OCI-LY3 (cell line): ENCODE results near the gene LIME1.

Experiments used
- CTCF ChIP-seq: fragments of 200-600, 300-600 bp; sonication (generic); IDR thresholded peaks from 2 replicates; pipeline ENCODE4 v1.5.1; 2014; ENCODE audit warnings: antibody characterized with exemption, low read length, low read depth
- EZH2phosphoT487 ChIP-seq: fragments of 200-600 bp; shearing (Covaris generic); IDR thresholded peaks from 2 replicates; pipeline ENCODE4 v1.6.1; 2018; ENCODE audit warnings: antibody characterized with exemption, mixed run types, low read depth

DNA sequence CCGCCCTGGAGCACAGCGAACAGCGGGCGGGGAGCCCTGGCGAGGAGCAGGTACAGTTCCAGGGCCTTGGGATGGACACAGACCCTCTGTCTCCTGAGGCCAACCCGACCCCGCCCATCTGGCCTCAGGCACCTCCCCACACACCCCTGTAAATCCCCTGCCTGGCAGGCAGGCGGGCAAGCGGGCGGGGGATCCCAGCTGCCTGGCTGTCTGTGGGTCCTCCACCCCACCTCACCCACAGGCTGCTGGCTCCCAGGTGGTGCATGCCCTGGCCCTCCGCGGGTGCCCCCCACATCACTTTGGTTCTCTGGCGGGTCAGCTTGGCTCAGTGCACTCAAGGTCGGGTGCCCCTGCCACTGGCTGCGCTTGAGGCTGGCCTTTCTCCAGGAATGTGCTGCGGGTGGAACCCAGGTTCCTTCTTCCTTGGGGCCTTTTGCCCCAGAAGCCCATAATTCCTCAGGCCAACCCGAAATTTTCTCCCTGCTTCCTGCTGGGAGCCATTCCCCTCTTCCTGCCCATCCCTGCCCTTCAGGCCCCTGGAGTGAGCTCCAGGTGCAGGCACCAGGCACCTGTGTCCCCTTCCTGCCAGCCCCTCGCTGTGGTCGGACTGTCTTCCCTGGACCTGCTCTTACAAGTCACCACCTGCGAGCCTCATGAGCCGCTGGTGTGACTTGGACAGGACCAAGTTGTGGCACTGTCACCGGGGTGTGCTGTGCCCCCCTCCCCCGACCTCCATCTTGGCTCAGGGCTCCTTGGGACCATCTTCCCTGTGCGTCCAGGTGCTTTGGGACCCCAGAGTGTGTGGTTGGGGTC is 45.4 kb upstream of the LIME1 start:
- TF ChIP-seq CTCF = no peak
- no peak for TF ChIP-seq EZH2phosphoT487
